ENCODE measurements around the gene GAB3.

DNA sequence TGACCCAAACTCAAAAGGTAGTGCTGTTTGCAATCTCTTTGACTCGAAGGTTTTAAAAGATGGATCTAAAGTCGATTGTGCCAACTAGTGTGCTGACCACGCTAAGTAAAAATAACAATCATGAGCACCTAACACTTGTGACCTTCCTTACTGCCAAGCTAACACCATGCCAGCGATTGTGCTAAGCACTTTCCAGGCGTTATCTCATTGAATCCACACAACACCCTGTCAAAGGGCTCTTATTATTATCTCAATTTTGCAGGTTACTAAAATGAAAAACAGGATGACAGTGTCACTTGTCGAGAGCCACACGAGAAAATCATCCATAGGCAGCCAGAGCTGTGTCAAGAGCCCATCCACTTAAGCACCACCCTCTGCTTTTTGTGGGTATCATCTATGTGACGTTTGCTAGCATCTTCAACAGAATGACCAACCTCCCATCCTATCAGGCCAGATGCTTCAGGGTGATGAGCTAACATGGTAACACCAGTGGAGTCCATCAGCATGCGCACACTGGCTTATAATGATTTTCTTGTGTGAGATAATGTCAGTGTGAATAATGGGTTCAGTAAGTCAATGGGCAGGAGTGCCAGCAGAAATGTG, 893 bp upstream of the GAB3 start:
- TF ChIP-seq CTCF (IDR thresholded peaks at IDR 0.05): no peak
- TF ChIP-seq POLR2A (IDR thresholded peaks at IDR 0.05): no peak
